Astrocyte (in vitro differentiated cells and primary cell): Measurements from ENCODE around the gene PLCB4.

ENCODE experiments used
- EZH2 ChIP-seq: IDR thresholded peaks from 2 replicates; pipeline ENCODE4 v1.6.1; 2012; ENCODE audit warnings: mild to moderate bottlenecking, low read length, inconsistent platforms; ENCODE audit not compliant: insufficient read depth
- TF ChIP-seq, protein P1 (sequence below): IDR thresholded peaks from 2 replicates; pipeline ENCODE4 v1.5.1; 2011; ENCODE audit warnings: low read depth, mild to moderate bottlenecking, inconsistent platforms, low read length, moderate library complexity; ENCODE audit not compliant: insufficient read depth

DNA sequence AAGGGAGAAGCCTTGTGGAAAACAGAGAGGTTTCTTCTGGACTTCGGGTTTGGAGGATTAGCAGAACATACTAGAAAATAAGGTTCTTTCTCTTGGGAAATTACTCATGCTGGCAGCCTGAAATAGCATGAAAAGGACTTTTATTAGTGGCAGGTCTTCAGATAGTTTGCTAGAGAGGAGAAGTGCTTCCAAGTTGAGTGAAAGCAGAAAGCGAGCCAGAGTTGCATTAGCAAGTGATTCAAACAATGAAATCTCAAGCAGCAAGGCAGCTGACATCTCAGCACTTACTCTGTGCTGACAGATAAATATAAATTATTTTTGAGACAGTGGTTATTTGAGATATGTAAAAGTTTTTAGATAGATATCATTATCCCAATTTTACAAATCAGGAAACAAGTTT, 91.9 kb downstream of the PLCB4 start:
- TF ChIP-seq, protein P1, sequence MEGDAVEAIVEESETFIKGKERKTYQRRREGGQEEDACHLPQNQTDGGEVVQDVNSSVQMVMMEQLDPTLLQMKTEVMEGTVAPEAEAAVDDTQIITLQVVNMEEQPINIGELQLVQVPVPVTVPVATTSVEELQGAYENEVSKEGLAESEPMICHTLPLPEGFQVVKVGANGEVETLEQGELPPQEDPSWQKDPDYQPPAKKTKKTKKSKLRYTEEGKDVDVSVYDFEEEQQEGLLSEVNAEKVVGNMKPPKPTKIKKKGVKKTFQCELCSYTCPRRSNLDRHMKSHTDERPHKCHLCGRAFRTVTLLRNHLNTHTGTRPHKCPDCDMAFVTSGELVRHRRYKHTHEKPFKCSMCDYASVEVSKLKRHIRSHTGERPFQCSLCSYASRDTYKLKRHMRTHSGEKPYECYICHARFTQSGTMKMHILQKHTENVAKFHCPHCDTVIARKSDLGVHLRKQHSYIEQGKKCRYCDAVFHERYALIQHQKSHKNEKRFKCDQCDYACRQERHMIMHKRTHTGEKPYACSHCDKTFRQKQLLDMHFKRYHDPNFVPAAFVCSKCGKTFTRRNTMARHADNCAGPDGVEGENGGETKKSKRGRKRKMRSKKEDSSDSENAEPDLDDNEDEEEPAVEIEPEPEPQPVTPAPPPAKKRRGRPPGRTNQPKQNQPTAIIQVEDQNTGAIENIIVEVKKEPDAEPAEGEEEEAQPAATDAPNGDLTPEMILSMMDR: no peak
- TF ChIP-seq EZH2: no peak
